ENCODE results near the gene SARM1. TPM values are rescaled to one million over a fixed set of nuclear protein-coding genes. Genes with fewer than 3 reads are reported as not detected.

Gene SARM1
- polyA plus RNA-seq, 3 donors: 0.78 to 7.1 (median 0.90) TPM

- peak overlapping the region; percentile 93 for H3K4me2 ChIP-seq (replicated peaks; ENCODE audit: extremely low read depth, low read length, poor library complexity, severe bottlenecking)
- Mint-ChIP-seq H3K27ac (peak overlapping the region; percentile 90 to 99 (median 95)), H3K9me3 (no peaks in the 10 kb centered on the region), H3K4me3 (peak overlapping the region; percentile 90 to 96), H3K27me3 (ENCODE audit: low read depth in 3 of 3) (no peaks in the 10 kb centered on the region), H3K4me1 (peaks cover 20% of the 10 kb centered on the region), H3K36me3 (peaks cover 58 to 66% of the 10 kb centered on the region in 2 donors)
- peak overlapping the region; percentile 70 to 92 for H3K27ac ChIP-seq (ENCODE audit: low read depth in 1 of 2, low read length in 2 of 2)
- no peak for DNase-seq
- peak overlapping the region; percentile 95 for H2AFZ ChIP-seq (ENCODE audit: insufficient read depth, low read depth, low read length, poor library complexity, severe bottlenecking)
- peaks cover 29% of the 10 kb centered on the region for H3K79me2 ChIP-seq (ENCODE audit: insufficient read depth, low read length)
- H3K4me1 ChIP-seq (ENCODE audit: control insufficient read depth in 1 of 2, insufficient read depth in 2 of 2, low read length in 2 of 2): peaks cover 19 to 23% of the 10 kb centered on the region in 2 donors
- peak overlapping the region; percentile 82 to 93 (median 88) for H3K4me3 ChIP-seq (replicated peaks in 1 of 3; ENCODE audit: low read depth in 2 of 3, low read length in 3 of 3)
- H3K9ac ChIP-seq (ENCODE audit: insufficient read depth, low read length, poor library complexity, severe bottlenecking): peak overlapping the region; percentile 89
- no peaks in the 10 kb centered on the region for H3K9me3 ChIP-seq (replicated peaks in 1 of 2; ENCODE audit: control insufficient read depth in 1 of 2, insufficient read depth in 1 of 2, low read length in 2 of 2)
- peaks cover 54 to 66% of the 10 kb centered on the region in 2 donors for H3K36me3 ChIP-seq (replicated peaks in 1 of 2; ENCODE audit: control insufficient read depth in 1 of 2, insufficient read depth in 2 of 2, low read length in 2 of 2)
- H4K20me1 ChIP-seq (ENCODE audit: insufficient read depth, low read length): peaks cover 9% of the 10 kb centered on the region
- intact Hi-C loops (cut with micrococcal nuclease): loop anchor here (1.0 to 5.0 kb wide), 2 partner anchors 23 to 36 kb away; partner anchors contain the start of genes IFT20 (in 2 of the 2) and TNFAIP1 (in 2 of the 2)
- 6% methylated on average over 4 of the region's 4 CpGs for WGBS (ENCODE audit: insufficient coverage)
- no peak for TF ChIP-seq CTCF (IDR thresholded peaks at IDR 0.05)
- no peaks in the 10 kb centered on the region for H3K27me3 ChIP-seq (ENCODE audit: control insufficient read depth in 2 of 2, insufficient read depth in 2 of 2, low read length in 2 of 2)
These were observed 13.6 kb upstream of the SARM1 start for GRCh38 chr17:28357901-28358197.

DNA sequence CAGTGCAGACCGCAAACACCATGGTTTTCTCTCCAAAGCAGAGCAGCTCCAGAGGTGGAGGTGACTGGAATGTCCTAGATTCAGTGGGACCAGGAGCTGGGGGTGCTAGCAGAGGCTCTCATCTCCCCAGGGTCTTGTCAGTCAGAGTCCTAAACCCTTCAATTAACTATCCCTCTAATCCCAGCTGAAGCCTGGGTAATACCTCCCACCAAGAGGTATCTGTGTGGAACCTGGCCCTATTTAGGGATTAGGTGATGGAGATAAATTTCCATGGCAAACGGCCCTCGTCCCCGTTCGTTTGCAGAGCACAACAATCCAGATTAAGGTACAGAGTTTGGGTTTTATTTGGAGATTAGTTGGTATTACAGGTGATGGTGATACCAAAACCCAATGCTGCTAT, 8.3 kb upstream of the SARM1 start:
- H3K27me3 ChIP-seq (ENCODE audit: control insufficient read depth in 2 of 2, insufficient read depth in 2 of 2, low read length in 2 of 2): no peaks in the 10 kb centered on the region
- no peak overlapping the region for H3K9ac ChIP-seq (ENCODE audit: insufficient read depth, low read length, poor library complexity, severe bottlenecking)
- H3K9me3 ChIP-seq (replicated peaks in 1 of 2; ENCODE audit: control insufficient read depth in 1 of 2, insufficient read depth in 1 of 2, low read length in 2 of 2): no peaks in the 10 kb centered on the region
- TF ChIP-seq CTCF (IDR thresholded peaks at IDR 0.05): no peak
- Mint-ChIP-seq H3K27me3 (ENCODE audit: low read depth in 3 of 3) (peaks cover 0 to 2% (median 0%) of the 10 kb centered on the region in 3 donors), H3K9me3 (no peaks in the 10 kb centered on the region), H3K27ac (no peak overlapping the region), H3K36me3 (peaks cover 60 to 81% of the 10 kb centered on the region in 2 donors), H3K4me1 (peaks cover 4% of the 10 kb centered on the region), H3K4me3 (no peak overlapping the region)
- DNase-seq: no peak
- intact Hi-C loops (cut with micrococcal nuclease): no loop called here
- WGBS (ENCODE audit: insufficient coverage): no CpG with 5 or more reads among the region's 5 CpGs
- H3K4me2 ChIP-seq (replicated peaks; ENCODE audit: extremely low read depth, low read length, poor library complexity, severe bottlenecking): no peak overlapping the region
- H3K4me3 ChIP-seq (replicated peaks in 1 of 3; ENCODE audit: low read depth in 2 of 3, low read length in 3 of 3): no peak overlapping the region
- peaks cover 9% of the 10 kb centered on the region for H4K20me1 ChIP-seq (ENCODE audit: insufficient read depth, low read length)
- peaks cover 9% of the 10 kb centered on the region for H3K79me2 ChIP-seq (ENCODE audit: insufficient read depth, low read length)
- H2AFZ ChIP-seq (ENCODE audit: insufficient read depth, low read depth, low read length, poor library complexity, severe bottlenecking): no peak overlapping the region
- H3K27ac ChIP-seq (ENCODE audit: low read depth in 1 of 2, low read length in 2 of 2): no peak overlapping the region
- peaks cover 4 to 6% of the 10 kb centered on the region in 2 donors for H3K4me1 ChIP-seq (ENCODE audit: control insufficient read depth in 1 of 2, insufficient read depth in 2 of 2, low read length in 2 of 2)
- H3K36me3 ChIP-seq (replicated peaks in 1 of 2; ENCODE audit: control insufficient read depth in 1 of 2, insufficient read depth in 2 of 2, low read length in 2 of 2): peaks cover 65 to 71% of the 10 kb centered on the region in 2 donors

All from CD14-positive monocyte (primary cell).